Testis (tissue), 2 donors: ENCODE results near the gene RNF212.

Source experiments
- CTCF ChIP-seq, 3 experiments: fragments of 450-650 bp in 2 of 3; fragments of 200-600 bp in 1 of 3; sonication (generic) in 1 of 3; IDR thresholded peaks; one replicate each; pipeline ENCODE4 v1.5.1; 2016 to 2019; ENCODE audit warnings: antibody characterized with exemption in 3 of 3, mild to moderate bottlenecking in 2 of 3, moderate library complexity in 1 of 3
- POLR2A ChIP-seq: fragments of 450-650 bp; IDR thresholded peaks from one replicate; pipeline ENCODE4 v1.6.1; 2017; ENCODE audit warnings: antibody characterized with exemption, mild to moderate bottlenecking, moderate library complexity

GRCh38 chr4:1052231-1052671 lies 61.1 kb downstream of the RNF212 start:
- no peak for TF ChIP-seq CTCF (IDR thresholded peaks at IDR 0.05)
- TF ChIP-seq POLR2A, result no peak
